GM19324 (cell line): ENCODE measurements around the gene TENM4.
"Not testable (repeated sequence)": the region's sequence is repeated elsewhere in the genome, so short reads cannot be mapped to it uniquely, and the experiment has no call there.

ENCODE experiments used
- ATAC-seq: cut with Tn5 transposase; IDR thresholded peaks from one replicate; pipeline ENCODE4 v1.9.1; 2021; ENCODE audit warnings: mild to moderate bottlenecking, moderate library complexity; ENCODE audit not compliant: unreplicated experiment, low FRiP score

Gene TENM4

GRCh38 chr11:78884761-78885160, 556.1 kb downstream of the TENM4 start:
- ATAC-seq, result no peak

DNA sequence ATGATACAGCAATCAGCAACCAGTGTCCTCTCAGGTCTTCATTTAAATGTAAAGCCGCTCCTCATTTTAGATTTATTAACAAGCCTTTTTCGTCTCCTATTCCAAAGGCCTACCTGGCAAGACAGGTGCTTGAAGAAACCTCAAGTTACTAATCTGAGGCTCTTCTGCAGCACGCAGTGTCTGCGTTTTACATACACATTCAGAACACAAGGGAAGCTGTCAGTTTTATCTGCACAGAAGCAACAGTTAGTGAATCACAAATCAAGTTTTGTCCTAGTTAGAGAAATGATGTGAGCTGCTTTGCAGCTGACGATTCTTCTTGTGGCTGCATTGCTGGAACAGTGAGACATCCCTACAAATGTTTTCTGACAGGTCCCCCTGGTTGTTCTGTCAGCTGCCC, 557.3 kb downstream of the TENM4 start:
- ATAC-seq, result no peak

DNA sequence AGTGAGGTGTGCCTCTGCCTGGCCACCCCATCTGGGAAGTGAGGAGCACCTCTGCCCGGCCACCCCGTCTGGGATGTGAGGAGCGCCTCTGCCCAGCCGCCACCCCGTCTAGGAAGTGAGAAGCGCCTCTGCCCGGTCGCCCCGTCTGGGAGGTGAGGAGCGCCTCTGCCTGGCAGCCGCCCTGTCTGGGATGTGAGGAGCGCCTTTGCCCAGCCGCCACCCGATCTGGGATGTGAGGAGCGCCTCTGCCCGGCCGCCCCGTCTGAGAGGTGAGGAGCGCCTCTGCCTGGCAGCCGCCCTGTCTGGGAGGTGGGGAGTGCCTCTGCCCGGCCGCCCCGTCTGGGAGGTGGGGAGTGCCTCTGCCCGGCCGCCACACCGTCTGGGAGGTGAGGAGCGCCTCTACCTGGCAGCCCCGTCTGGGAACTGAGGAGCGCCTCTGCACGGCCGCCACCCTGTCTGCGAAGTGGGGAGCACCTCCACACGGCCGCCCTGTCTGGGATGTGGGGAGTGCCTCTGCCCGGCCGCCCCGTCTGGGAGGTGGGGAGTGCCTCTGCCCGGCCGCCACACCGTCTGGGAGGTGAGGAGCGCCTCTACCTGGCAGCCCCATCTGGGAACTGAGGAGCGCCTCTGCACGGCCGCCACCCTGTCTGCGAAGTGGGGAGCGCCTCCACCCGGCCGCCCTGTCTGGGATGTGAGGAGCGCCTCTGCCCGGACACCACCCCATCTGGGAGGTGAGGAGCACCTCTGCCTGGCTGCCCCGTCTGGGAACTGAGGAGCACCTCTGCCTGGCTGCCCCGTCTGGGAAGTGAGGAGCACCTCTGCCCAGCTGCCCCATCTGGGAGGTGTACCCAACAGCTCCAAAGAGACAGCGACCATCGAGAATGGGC, 561.5 kb downstream of the TENM4 start:
- not testable (repeated sequence) for ATAC-seq

DNA sequence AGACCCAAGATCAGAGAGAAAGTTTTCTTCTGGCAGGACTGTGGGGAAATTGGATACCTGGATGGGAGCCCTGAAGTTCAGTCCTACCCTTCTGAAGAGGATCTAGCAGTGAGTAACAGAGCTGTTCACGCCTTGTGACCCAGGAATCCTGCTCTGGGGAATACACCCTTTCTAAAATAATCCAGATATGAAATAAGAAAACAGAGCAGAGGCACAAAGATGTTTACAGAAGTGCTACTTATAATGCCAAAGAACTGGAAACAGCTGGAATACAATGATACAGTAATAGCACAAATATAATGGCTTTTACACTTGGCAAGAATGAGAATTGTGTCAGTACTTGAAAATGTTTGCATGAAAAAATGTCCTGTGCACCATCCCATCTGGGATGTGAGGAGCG, 562.2 kb downstream of the TENM4 start:
- ATAC-seq, result no peak

DNA sequence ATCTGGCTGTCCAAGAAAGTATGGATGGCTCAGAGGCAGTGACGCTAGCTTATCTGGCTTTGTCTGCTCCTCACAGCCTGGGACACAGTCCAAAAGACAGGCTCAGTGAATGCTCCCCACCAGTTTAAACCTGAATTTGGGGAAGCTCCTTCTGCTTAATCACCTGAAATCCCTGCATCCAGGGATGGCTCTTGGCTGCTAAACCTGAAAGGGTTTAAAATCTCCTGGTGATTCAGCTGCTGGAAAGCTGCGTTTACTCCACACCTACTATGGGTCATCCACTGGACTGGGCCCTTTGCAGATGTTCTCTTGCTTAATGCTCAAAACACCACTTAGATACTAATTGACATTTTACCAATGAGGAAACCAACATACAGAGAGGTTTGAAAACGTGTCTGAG, 564.2 kb downstream of the TENM4 start:
- ATAC-seq, result no peak

DNA sequence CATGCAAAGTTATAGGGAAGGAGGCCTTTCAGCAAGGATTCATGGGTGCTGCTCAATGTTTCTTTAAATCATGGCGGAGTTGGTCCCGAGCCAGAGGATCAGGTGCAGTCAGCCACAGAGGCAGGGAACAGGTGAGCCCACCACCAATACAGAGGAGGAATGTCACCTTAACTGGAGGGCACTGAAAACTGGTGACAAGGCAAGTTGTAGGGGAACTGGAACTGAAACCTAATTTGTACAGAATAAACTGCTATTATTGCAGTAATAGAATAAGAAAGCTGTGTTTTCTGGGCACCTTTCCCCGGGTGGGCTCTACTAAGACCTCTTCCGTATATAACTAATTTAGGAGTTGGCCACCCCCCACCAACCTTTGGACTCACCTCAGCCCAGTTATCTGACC, 570.2 kb downstream of the TENM4 start:
- ATAC-seq, result no peak

DNA sequence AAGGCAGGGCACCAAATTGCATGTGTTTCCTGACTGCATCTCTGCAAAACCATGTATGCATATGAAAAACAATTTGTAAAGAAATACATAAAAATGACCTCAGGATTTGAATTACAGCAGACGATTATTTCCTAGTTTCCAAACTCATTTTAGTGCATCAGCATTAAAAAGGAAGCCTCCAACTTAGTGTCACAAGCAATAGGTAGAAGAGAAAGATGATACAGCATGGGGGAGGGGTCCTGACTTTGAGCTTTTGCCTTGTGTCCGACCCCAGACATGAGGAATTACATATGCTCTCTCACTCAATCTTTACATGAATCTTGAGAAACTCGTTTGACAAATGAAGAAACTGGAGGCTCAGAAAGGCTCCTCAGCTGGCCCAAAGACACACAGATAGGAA, 571.5 kb downstream of the TENM4 start:
- ATAC-seq, result no peak

DNA sequence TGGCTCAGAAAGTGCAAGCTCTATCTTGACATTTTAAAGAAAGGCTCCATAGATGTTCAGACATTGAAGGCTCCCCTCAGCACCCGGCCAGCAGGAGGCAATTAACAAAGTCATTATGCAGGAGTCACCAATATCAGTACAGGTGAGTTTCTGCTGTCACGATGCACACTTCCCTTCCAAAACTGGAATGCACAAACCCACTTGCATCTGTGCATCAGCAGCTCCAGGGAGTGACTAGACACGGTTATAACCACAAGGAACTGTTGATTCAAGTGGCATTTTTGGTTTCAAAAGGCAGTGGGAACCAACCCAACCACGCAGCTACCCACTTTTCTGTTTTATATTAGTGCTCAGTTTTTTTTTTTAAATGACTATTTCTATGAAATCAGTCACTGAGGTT, 572.3 kb downstream of the TENM4 start:
- no peak for ATAC-seq

DNA sequence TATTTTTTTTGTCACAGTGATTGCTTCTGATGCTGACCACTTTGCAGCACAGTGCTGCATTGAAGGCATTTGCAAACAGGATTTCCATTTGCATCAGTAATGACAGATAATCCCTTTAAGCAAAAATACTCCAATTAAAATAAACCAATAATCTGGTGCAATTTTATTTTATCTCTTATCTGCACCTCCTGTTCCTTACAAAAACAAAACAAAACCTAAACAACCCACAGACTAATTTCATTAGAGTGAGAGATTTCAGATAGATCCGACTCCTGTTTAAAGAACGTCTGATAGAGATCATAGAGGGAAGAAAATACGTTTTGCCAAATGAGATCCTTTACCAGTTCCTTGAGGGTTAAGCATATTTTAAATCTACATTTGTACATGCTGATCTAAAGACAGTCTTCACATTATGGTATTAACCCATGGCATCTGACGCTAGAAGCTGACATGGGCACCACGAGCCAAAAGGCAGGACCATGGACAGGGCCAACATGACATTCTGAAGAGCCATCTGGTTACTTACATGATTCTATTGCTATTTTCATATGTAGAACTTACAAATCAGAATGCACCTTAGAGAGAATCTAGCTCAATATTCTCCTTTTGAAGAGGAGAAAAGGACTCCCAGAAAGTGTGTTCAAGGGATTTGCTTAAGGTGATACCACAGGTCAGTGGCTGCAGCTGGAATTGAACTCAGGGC, 580.0 kb downstream of the TENM4 start:
- no peak for ATAC-seq

GRCh38 chr11:78857688-78858087, 583.1 kb downstream of the TENM4 start:
- ATAC-seq, result no peak

- no peak for ATAC-seq
Observed at GRCh38 chr11:78856211-78856610, 584.6 kb downstream of the TENM4 start.

GRCh38 chr11:78855116-78855515, 585.7 kb downstream of the TENM4 start:
- no peak for ATAC-seq

DNA sequence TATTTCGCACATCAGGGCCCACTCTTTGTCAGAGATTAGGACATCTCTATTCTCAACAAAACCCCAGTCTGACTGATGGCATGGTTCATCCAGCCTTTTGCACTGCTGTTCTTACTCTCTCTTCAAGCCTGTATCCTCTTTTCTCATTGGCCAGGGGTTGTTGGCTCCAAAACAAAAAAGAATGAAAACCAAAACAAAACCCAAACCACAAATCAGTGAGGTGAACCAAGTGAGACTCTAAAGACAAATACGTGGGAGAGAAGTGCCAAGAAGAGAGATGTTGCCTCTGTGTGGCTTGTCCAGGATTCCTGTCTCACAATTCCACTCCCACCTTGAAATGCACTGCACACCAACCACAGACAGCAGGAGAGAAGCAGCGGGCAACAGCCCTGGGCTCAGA, 587.3 kb downstream of the TENM4 start:
- ATAC-seq, result no peak

DNA sequence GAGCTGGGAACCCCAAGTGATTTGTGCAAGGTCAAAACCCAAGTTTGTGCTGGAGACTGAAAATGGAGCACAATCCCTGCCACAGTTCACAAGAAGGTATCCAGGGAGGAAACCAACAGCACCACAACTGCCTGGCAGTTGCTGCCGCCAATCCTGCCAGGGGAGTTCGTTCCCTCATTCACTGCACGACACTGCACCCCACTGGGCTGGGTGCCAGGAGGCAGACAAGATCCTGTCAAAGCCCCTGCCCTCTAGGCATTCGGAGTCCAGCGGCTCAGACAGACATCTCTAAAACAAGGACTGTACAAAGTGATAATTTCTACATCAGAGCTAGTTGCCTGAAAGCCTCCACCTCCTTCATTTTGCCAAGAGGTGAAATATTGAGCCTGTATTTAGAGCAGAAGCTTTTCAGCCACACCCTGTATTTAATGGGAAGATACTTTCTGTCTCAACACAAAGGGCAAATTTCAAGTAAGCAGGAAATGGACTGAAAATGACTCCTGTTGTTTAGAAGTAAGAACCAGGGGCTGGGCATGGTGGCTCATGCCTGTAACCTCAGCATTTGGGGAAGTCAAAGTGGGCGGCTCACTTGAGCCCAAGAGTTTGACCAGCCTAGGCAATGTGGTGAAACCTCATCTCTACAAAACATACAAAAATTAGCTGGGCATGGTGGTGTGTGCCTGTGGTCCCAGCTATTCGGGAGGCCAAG, 588.8 kb downstream of the TENM4 start:
- ATAC-seq, result no peak

DNA sequence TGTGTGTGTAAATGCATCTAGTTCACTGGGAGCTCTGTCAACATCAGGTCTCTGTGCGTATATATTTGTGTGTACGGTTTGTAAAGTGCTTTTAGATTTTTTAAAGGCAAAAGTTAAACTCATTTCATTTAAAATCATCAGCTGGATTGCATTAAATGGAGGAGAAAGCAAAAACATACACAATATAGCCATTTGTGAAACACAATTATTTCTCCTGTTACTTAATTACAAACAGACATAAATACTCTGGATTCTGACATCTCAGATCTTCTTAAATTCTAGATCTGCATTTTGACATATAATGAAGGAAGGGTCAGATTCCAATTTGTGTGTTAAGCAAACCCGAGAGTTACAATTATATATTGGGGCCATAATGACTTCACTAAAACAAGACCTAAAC, 590.8 kb downstream of the TENM4 start:
- ATAC-seq, result no peak

DNA sequence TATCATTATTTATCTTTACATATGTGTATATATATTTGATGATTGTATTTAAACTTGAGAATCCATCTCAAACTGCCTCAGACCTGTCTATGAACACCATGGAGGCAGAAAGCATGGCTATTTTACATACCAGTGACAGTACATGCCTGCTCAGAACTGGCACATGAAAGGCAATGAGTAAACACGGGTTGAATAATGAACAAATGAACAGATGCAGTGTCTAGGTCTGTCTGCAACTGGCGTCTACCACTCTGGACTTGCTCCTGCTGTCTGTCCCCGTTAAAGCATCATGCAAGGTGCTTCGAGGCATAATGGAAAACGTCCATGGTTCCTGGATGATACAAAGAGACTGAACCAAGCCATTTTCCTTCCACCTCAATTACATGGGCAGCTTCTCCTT, 594.6 kb downstream of the TENM4 start:
- no peak for ATAC-seq

DNA sequence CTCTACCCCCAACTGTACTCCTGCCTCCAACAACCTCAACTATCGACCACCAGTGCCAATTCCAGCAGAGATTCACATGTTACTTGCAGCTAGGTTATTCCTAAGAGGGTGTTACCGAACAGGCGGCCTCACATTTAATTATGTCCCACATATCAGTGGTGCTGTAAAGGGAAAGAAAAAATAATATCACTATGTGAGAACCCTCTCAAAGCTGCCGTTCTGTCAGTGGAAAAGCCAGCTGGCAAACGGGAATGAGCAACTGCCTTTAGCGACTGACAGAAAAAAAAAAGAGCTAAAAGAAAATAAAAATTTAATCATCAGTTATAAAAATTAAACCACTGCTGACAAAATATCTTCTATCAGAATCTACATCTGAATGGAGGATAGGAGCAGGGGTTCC, 595.3 kb downstream of the TENM4 start:
- no peak for ATAC-seq

GRCh38 chr11:78841456-78842060, 599.3 kb downstream of the TENM4 start:
- ATAC-seq, result no peak

GRCh38 chr11:78840623-78841022, 600.2 kb downstream of the TENM4 start:
- no peak for ATAC-seq

- no peak for ATAC-seq
Observed at GRCh38 chr11:78840200-78840599, 600.6 kb downstream of the TENM4 start.

GRCh38 chr11:78838417-78838816, 602.4 kb downstream of the TENM4 start:
- no peak for ATAC-seq
